Keratinocyte (primary cell): ENCODE data around the gene PNMA1. TPM values are rescaled to one million over a fixed set of nuclear protein-coding genes. Genes with fewer than 3 reads are reported as not detected.
A peak's percentile ranks its signal among the peaks of the same experiment; 100 is the strongest.

Experiments used
- DNase-seq: peaks from one replicate; pipeline ENCODE4 v3.0.0-alpha.2; 2011; ENCODE audit warnings: low read depth, missing footprints, low spot score
- FAIRE-seq: peaks from 2 replicates; lab custom pipeline; 2011; peaks lifted over from hg19 to GRCh38; lab: Jason Lieb, UNC
- H2AFZ ChIP-seq: 2 replicates; pipeline ENCODE4 v1.6.0; 2012; ENCODE audit warnings: low read length, control low read depth, inconsistent platforms; ENCODE audit not compliant: control insufficient read depth
- H3K27ac ChIP-seq: 2 replicates; pipeline ENCODE4 v1.5.1; 2011; ENCODE audit warnings: low read length; ENCODE audit not compliant: control insufficient read depth, insufficient read depth
- H3K27me3 ChIP-seq: 3 replicates; pipeline ENCODE4 v1.6.0; 2011; ENCODE audit warnings: low read length; ENCODE audit not compliant: control insufficient read depth, insufficient read depth; ENCODE audit errors: extremely low read depth
- H3K36me3 ChIP-seq, 2 experiments: 2 replicates in 1 of 2; 3 replicates in 1 of 2; pipeline ENCODE4 v1.5.1; 2011; ENCODE audit warnings: low read length in 2 of 2, mild to moderate bottlenecking in 1 of 2; ENCODE audit not compliant: control insufficient read depth in 2 of 2, insufficient read depth in 2 of 2; ENCODE audit errors: extremely low read depth in 1 of 2
- H3K4me1 ChIP-seq: 3 replicates; pipeline ENCODE4 v1.5.1; 2011; ENCODE audit warnings: low read length; ENCODE audit not compliant: control insufficient read depth, insufficient read depth; ENCODE audit errors: extremely low read depth
- H3K4me2 ChIP-seq: 3 replicates; pipeline ENCODE4 v1.6.0; 2011; ENCODE audit warnings: low read depth, low read length; ENCODE audit not compliant: control insufficient read depth, insufficient read depth; ENCODE audit errors: extremely low read depth
- H3K4me3 ChIP-seq, 3 experiments: fragments of 200-600 bp in 1 of 3; sonication (generic) in 1 of 3; 2 replicates in 2 of 3; 3 replicates in 1 of 3; pipeline ENCODE4 v1.5.1; 2011 to 2016; ENCODE audit warnings: low read length in 3 of 3, mild to moderate bottlenecking in 3 of 3, control low read depth in 2 of 3, inconsistent platforms in 1 of 3, low read depth in 1 of 3, mixed read lengths in 1 of 3, mixed run types in 1 of 3, moderate library complexity in 1 of 3; ENCODE audit not compliant: control insufficient read depth in 2 of 3, insufficient read depth in 2 of 3; ENCODE audit errors: extremely low read depth in 1 of 3
- H3K79me2 ChIP-seq: 2 replicates; pipeline ENCODE4 v1.6.0; 2012; ENCODE audit warnings: low read length; ENCODE audit not compliant: control insufficient read depth, insufficient read depth
- H3K9ac ChIP-seq: 3 replicates; pipeline ENCODE4 v1.6.0; 2011; ENCODE audit warnings: low read length; ENCODE audit not compliant: control insufficient read depth, insufficient read depth; ENCODE audit errors: extremely low read depth
- H3K9me1 ChIP-seq: 3 replicates; pipeline ENCODE4 v1.6.0; 2011; ENCODE audit warnings: low read length; ENCODE audit not compliant: control insufficient read depth, insufficient read depth; ENCODE audit errors: extremely low read depth
- H3K9me3 ChIP-seq: 2 replicates; pipeline ENCODE4 v1.5.1; 2012; ENCODE audit warnings: low read depth, low read length; ENCODE audit not compliant: control insufficient read depth
- H4K20me1 ChIP-seq: 3 replicates; pipeline ENCODE4 v1.6.0; 2011; ENCODE audit warnings: low read length; ENCODE audit not compliant: control insufficient read depth, insufficient read depth; ENCODE audit errors: extremely low read depth
- EZH2 ChIP-seq: IDR thresholded peaks from one replicate; pipeline ENCODE4 v1.6.1; 2012; ENCODE audit warnings: inconsistent platforms, mild to moderate bottlenecking, low read length, moderate library complexity
- dilution Hi-C: fragments of 300-500 bp; cut with MboI; formaldehyde crosslinking; loops from one replicate; pipeline ENCODE4 v1.7.0; 2020; ENCODE audit warnings: low sequenced_read_pairs; ENCODE audit not compliant: extremely low pct_ligation_motif_present
- polyA plus RNA-seq, 5 experiments: library from polyadenylated mRNA; depleted of rRNA in 3 of 5; stranded (reverse) in 3 of 5; stranded (forward) in 1 of 5; unstranded in 1 of 5; fragments of >200 nt; gene quantifications; 1 replicate in 1 of 5; 2 replicates in 3 of 5; 3 replicates in 1 of 5; pipeline versions ENCODE4 v1.2.1 to v1.2.3, GENCODE V29; 2011 to 2012; ENCODE audit warnings: missing spikeins in 2 of 5, low read depth in 1 of 5, low replicate concordance in 1 of 5
- TF ChIP-seq, protein P1 (sequence below), 3 experiments: IDR thresholded peaks in 1 of 3; conservative IDR thresholded peaks in 1 of 3; optimal IDR thresholded peaks in 1 of 3; 2 replicates in 2 of 3; 3 replicates in 1 of 3; pipeline versions ENCODE3 to v1.5.1; 2011; ENCODE audit warnings: low read length in 3 of 3, mild to moderate bottlenecking in 3 of 3, moderate library complexity in 2 of 3, control low read depth in 1 of 3, inconsistent platforms in 1 of 3; ENCODE audit not compliant: insufficient read depth in 2 of 3; ENCODE audit errors: extremely low read depth in 1 of 3

The PNMA1 gene
- polyA plus RNA-seq, 1 donor (not counting 4 experiments of a cell fraction or from before 2014, with no cell fraction given) = 8.2 TPM

DNA sequence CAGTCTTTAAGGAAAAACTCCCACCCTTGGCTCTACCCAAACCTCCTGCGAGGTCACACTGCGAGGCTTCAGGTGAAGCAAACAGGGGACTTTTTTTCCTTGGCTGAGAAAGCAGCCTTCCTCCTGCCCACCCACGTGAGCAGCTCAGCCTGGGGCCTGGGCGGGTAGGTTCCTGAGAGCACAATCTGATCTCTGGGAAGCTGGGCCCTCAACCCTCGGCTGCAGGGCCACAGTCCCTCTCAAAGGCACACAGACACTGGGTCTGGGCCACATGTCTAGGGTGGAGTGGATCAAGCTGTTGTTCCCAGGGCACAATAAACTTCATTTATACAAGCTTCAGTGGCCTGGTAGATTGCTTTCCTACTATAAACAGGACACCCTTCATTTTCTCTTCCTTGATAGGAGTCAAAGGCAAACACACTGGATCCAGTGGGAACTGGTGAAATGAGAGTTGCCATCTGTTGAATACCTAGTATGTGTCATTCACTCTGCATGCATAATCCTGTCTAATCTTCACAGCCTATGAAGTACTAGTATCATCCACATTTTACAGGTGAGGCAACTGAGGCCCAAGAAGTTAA is 41.3 kb upstream of the PNMA1 start:
- H3K27ac ChIP-seq = peak overlapping the region; percentile 98
- DNase-seq (no peak), FAIRE-seq (peak; percentile 62)
- peaks cover 81% of the 10 kb centered on the region for H3K4me1 ChIP-seq
- H3K9ac ChIP-seq = peak overlapping the region; percentile 96
- H3K9me1 ChIP-seq = peaks cover 6% of the 10 kb centered on the region
- dilution Hi-C loops = no loop called here
- TF ChIP-seq, protein P1, sequence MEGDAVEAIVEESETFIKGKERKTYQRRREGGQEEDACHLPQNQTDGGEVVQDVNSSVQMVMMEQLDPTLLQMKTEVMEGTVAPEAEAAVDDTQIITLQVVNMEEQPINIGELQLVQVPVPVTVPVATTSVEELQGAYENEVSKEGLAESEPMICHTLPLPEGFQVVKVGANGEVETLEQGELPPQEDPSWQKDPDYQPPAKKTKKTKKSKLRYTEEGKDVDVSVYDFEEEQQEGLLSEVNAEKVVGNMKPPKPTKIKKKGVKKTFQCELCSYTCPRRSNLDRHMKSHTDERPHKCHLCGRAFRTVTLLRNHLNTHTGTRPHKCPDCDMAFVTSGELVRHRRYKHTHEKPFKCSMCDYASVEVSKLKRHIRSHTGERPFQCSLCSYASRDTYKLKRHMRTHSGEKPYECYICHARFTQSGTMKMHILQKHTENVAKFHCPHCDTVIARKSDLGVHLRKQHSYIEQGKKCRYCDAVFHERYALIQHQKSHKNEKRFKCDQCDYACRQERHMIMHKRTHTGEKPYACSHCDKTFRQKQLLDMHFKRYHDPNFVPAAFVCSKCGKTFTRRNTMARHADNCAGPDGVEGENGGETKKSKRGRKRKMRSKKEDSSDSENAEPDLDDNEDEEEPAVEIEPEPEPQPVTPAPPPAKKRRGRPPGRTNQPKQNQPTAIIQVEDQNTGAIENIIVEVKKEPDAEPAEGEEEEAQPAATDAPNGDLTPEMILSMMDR (optimal IDR thresholded peaks at IDR 0.05 in 1 of 3, IDR thresholded peaks at IDR 0.05 in 1 of 3, conservative IDR thresholded peaks at IDR 0.05 in 1 of 3; ENCODE audit: extremely low read depth in 1 of 3, insufficient read depth in 2 of 3, low read length in 3 of 3) = no peak
- no peak for TF ChIP-seq EZH2
- H3K27me3 ChIP-seq = no peaks in the 10 kb centered on the region
- H4K20me1 ChIP-seq = no peaks in the 10 kb centered on the region
- peaks cover 83% of the 10 kb centered on the region for H3K79me2 ChIP-seq
- H3K36me3 ChIP-seq = peaks cover 0 to 13% of the 10 kb centered on the region in 2 experiments
- peak overlapping the region in 2 of 3 experiments; percentile 39 to 63 for H3K4me3 ChIP-seq
- H3K4me2 ChIP-seq = peak overlapping the region; percentile 100
- no peak overlapping the region for H2AFZ ChIP-seq
- H3K9me3 ChIP-seq = no peaks in the 10 kb centered on the region

GRCh38 chr14:73754911-73755360 is 40.8 kb upstream of the PNMA1 start:
- Histone ChIP-seq H3K27ac (peak overlapping the region; percentile 98), H3K79me2 (peaks cover 89% of the 10 kb centered on the region), H3K9ac (peak overlapping the region; percentile 96), H2AFZ (no peak overlapping the region), H3K27me3 (no peaks in the 10 kb centered on the region), H4K20me1 (no peaks in the 10 kb centered on the region), H3K36me3 (peaks cover 0 to 13% of the 10 kb centered on the region in 2 experiments), H3K4me2 (peak overlapping the region; percentile 100), H3K4me1 (peaks cover 84% of the 10 kb centered on the region), H3K4me3 (peak overlapping the region in 2 of 3 experiments; percentile 63 to 70), H3K9me3 (no peaks in the 10 kb centered on the region), H3K9me1 (peaks cover 6% of the 10 kb centered on the region)
- dilution Hi-C loops = no loop called here
- FAIRE-seq (peak; percentile 79), DNase-seq (no peak)
- TF ChIP-seq EZH2 = no peak
- TF ChIP-seq, protein P1 (optimal IDR thresholded peaks at IDR 0.05 in 1 of 3, IDR thresholded peaks at IDR 0.05 in 1 of 3, conservative IDR thresholded peaks at IDR 0.05 in 1 of 3; ENCODE audit: extremely low read depth in 1 of 3, insufficient read depth in 2 of 3, low read length in 3 of 3) = no peak
